ENCODE data around the gene AFF4. TPM values are rescaled to one million over a fixed set of nuclear protein-coding genes. Genes with fewer than 3 reads are reported as not detected.
A peak's percentile ranks its signal among the peaks of the same experiment; 100 is the strongest.

Gene AFF4
- total RNA-seq, 1 experiment from 2014 or later, result 55.6 TPM

DNA sequence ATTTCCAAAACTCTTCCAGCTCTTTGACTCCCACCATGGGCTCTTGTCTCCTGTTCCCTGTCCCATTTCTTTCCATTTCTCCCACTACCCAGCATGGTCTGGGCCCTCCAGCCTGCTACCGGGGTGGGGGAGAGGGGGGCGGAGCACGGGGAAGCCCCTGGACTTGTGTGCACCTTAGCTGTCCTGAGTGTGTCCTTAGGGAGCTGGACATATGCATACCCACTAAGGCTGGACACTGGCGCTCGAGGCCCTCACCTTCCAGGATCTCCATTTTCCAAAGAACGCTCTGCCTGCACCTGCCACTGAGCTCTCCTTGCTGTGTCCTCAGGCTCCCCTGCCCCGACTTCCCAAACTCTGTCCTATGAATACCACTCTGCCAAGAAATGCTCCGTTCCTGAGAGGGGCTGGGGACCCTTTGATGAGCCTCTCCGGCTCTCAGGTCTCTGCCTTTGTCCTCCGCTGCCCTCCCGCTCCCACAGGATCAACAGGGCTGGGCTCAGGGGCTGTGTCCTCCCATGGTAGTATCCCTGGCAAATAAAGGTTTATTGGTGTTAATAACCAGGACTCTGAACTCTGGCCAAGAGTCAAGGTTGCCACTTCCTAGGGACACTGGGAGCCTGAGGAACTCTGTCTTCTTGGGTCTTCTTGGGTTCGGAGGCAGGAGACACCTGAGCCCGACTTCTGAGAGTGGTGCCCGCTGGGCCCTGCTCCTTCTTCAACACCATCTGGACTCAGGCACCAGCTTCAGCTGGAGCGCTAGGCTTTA, 132.2 kb downstream of the AFF4 start:
- peaks cover 42% of the 10 kb centered on the region for H3K36me3 ChIP-seq
- H3K4me3 ChIP-seq, result peak overlapping the region; percentile 91
- H3K27ac ChIP-seq, result peak overlapping the region; percentile 67
- DNase-seq (ENCODE audit: low read depth in 1 of 2, low spot score in 2 of 2), result no peak
- peaks cover 27% of the 10 kb centered on the region for H3K4me1 ChIP-seq (replicated peaks)
- H3K27me3 ChIP-seq (replicated peaks), result no peaks in the 10 kb centered on the region
- no peaks in the 10 kb centered on the region for H3K9me3 ChIP-seq (replicated peaks)

DNA sequence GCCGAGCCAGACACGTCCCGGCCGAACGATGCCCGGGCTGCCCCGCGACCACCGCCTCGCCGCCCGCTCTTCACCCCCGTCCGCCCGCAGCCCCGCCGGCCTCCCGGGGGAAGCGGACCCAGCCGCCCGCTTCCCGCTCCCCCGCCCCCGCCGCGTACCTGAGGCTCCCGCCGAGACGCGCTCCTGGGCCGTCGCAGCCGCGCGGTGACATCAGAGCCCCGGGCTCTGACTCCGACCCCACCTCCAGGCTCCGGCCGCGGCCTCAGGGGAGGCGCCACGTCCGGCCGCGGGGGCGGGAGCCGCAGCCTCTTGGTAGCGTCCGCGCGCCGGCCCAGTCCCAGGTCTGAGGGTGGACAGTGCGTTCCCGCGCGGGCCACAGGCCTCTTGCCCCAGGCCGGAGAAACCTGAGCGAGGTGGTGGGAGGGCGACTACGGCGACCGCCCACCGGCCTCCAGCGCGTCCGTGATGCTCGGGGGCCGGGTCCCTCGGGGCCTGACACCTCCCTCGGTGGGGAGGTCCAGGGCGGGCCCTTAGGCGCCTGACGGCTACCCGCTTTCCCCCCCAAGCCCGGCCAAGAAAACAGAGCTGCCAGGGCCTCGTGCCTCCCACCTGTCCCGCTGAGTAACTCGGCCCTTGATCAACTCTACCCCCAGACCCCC, 132.9 kb downstream of the AFF4 start, which contains the start of gene SHROOM1:
Gene SHROOM1 (minus strand): TSS at position 212 of the 659 bp plus-strand sequence. CDS start 4,507 bp downstream, outside the sequence.
- H3K36me3 ChIP-seq, result peaks cover 47% of the 10 kb centered on the region
- peak within 1 kb of the TSS; percentile 91 for H3K4me3 ChIP-seq
- H3K4me1 ChIP-seq (replicated peaks), result peaks cover 30% of the 10 kb centered on the region
- no peaks in the 10 kb centered on the region for H3K27me3 ChIP-seq (replicated peaks)
- H3K27ac ChIP-seq, result peak within 1 kb of the TSS; percentile 67
- peak; percentile 78 to 82 for DNase-seq (ENCODE audit: low read depth in 1 of 2, low spot score in 2 of 2)
- no peaks in the 10 kb centered on the region for H3K9me3 ChIP-seq (replicated peaks)

DNA sequence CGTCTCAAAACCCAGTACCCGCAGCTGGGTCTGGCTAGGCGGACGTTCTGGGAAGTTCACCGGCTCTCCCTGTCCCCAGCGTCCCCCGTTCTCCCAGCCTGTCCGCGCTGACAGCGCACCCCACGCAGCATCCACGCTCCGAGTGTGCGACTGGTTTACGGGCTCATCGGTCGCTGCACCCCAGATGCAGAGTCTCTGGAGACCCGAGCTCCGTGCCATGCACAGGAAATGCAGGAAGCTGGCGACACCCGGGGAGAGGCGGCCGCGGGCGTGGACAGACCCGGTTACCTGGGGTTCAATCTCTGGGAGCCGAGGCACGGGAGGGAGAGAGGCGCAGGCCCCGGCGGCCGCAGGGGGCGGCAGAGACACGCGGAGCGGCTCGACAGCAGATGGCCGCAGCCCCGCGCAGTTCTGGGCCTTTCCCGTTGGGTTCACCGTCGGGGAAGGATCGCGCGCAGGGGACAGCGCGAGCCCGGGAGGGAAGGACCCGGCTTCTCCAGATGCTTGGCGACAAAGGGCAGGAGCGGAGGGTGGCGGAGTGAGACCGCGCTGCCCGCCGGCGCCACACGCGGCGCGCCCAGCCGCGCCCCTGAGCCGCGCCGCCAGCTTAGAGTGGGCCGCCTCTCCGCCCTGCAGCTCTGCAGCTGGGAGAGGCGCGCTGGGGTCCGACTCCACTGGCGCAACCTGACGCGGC, 133.5 kb downstream of the AFF4 start:
- peaks cover 52% of the 10 kb centered on the region for H3K36me3 ChIP-seq
- peaks cover 30% of the 10 kb centered on the region for H3K4me1 ChIP-seq (replicated peaks)
- H3K4me3 ChIP-seq, result peak overlapping the region; percentile 91
- DNase-seq (ENCODE audit: low read depth in 1 of 2, low spot score in 2 of 2), result peak; percentile 87 to 93
- H3K27me3 ChIP-seq (replicated peaks), result no peaks in the 10 kb centered on the region
- H3K27ac ChIP-seq, result peak overlapping the region; percentile 67
- no peaks in the 10 kb centered on the region for H3K9me3 ChIP-seq (replicated peaks)

DNA sequence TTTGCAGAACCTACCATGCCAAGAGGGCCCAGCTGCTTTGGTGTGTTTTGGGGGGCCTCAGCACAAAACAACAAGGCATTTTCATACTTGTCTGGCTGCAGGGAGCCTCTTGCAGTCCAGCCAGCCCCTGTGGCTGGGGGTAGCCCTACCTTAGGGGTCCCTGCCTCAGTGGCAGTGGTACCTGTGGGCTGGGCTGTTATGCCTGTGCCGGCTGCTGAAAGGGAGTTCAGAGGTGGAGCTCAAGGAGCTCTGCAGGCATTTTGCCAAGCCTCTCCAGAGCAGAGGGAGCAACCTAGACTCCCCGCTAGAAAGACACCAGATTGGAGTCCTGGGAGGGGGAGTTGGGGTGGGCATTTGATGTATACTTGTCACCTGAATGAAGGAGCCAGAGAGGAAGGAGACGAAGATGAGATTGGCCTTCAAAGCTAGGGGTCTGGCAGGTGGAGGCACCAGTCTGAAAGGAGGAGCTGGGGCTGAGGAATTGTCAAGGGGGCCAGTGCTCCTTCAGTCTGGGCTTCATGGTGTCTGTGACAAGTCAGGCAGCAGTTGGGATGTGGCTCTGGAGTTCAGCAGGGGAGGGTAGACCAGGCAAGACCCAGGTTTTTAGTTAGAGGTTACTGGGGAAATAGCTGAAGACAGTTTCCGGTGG, 134.5 kb downstream of the AFF4 start:
- H3K4me1 ChIP-seq (replicated peaks), result peaks cover 30% of the 10 kb centered on the region
- H3K36me3 ChIP-seq, result peaks cover 62% of the 10 kb centered on the region
- no peaks in the 10 kb centered on the region for H3K27me3 ChIP-seq (replicated peaks)
- H3K9me3 ChIP-seq (replicated peaks), result no peaks in the 10 kb centered on the region
- no peak overlapping the region for H3K27ac ChIP-seq
- DNase-seq (ENCODE audit: low read depth in 1 of 2, low spot score in 2 of 2), result no peak
- peak overlapping the region; percentile 91 for H3K4me3 ChIP-seq

DNA sequence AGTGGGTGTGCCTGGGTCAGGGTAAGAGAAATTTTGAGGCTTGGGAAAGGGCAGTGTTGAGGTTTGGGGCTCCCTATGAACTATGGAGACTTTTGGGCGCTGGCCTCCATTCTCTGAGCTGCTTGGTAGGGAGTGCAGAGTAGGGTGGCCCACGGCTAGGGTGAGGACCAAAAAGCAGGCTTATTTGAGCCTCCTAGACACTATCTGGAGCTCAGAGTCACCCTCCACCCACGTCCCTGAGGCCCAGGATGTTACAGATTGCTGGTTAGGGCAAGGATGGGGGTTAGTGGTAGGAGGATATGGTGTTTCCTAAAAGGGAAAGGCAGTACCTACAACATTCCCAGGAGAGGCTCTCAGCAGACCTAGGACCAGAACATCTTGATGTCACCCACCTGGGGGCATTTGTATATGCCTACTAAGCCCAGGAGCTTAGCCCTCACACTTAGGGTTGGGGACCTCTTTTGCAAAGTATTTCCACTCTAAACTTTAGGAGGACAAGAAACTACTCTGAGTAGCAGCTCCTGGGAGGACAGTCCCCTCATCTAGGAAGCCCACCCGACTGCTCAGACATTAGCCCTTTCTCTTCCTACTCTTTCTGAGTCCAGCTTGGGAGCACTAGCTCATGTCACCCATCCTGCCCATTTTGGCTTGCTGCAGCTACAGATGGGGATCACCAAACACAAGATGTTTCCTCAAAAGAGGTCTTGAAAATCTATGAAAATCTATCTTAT, 135.3 kb downstream of the AFF4 start:
- Histone ChIP-seq H3K27me3 (replicated peaks) (no peaks in the 10 kb centered on the region), H3K9me3 (replicated peaks) (no peaks in the 10 kb centered on the region)
- no peak for DNase-seq (ENCODE audit: low read depth in 1 of 2, low spot score in 2 of 2)

DNA sequence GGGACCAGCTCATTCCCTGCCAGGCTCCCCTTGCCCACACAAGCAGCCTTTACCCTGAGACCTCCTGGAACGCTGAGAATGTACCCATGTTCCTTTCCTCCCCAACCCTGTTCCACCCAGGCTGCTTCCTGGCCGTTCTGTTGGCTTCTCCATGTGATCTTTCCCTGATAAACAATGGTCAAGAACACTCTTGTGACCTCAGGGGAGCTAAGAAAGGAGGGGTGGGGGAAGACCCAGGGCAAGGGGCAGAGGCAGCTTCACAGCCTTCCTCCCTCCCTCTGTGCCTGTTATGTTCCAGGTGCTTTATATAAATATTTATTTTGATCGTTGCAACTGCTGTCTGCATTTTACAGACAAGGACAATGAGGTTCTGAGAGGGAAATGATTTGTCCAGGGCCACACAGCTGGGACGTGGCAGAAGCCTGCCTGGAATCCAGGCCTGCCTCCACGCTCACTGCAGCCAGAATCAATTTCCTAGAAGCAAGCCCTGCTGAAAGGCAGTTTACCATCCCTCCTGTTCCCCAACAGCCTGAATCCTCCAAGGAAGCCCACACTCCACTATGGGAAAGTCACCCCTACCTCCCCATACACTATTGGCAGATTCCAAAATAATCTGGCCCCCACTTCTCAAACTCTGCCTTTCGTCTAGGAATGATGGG, 136.9 kb downstream of the AFF4 start:
- H3K27me3 ChIP-seq (replicated peaks), result no peaks in the 10 kb centered on the region
- H3K36me3 ChIP-seq, result peaks cover 78% of the 10 kb centered on the region
- H3K9me3 ChIP-seq (replicated peaks), result no peaks in the 10 kb centered on the region
- H3K27ac ChIP-seq, result no peak overlapping the region
- DNase-seq (ENCODE audit: low read depth in 1 of 2, low spot score in 2 of 2), result peak in 1 of 2 experiments; percentile 17
- H3K4me3 ChIP-seq, result no peak overlapping the region
- peaks cover 42% of the 10 kb centered on the region for H3K4me1 ChIP-seq (replicated peaks)

More for the DNA sequence above, 135.3 kb downstream of the AFF4 start:
- Histone ChIP-seq H3K4me1 (replicated peaks) (peaks cover 30% of the 10 kb centered on the region), H3K36me3 (peaks cover 70% of the 10 kb centered on the region), H3K4me3 (no peak overlapping the region), H3K27ac (no peak overlapping the region)

DNA sequence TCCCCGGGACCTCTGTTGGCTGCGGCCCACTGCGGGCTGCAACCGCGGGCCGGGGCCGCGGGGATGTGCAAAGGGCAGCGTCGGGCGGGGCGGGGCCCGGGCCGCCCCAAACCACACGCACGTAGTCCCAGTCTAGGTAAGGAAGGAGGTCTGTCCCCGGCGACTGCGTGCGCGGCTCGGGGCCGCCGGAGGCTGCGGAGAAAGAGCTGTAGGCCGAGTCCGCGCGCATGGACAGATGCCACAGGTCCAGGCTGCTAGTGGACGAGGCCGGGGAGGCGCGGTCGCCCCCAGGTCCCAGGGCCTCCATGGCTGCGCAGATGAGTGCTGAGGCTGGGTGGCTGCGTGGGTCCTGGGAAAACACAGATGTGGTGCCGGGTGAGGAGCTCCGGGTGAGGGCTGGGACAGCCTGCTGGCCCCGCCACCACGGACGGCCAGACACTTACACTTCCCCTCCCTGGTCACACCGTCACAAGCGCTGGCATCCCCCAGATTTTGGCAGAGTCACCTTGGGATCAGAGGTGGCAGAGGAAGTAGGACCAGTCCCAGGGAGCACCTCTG, 137.5 kb downstream of the AFF4 start:
- Histone ChIP-seq H3K9me3 (replicated peaks) (no peaks in the 10 kb centered on the region), H3K27me3 (replicated peaks) (no peaks in the 10 kb centered on the region), H3K4me1 (replicated peaks) (peaks cover 45% of the 10 kb centered on the region), H3K36me3 (peaks cover 78% of the 10 kb centered on the region), H3K4me3 (no peak overlapping the region), H3K27ac (no peak overlapping the region)
- no peak for DNase-seq (ENCODE audit: low read depth in 1 of 2, low spot score in 2 of 2)

Other genes starting within 250 kb of the AFF4 start
- gene KIF3A, start 226.1 kb downstream of the AFF4 start, total RNA-seq (2014; rRNA removed; shearing (Covaris generic)), result 11.4 and 12.1 TPM in 2 replicates
- gene CCNI2, start 216.2 kb downstream of the AFF4 start, total RNA-seq (2014; rRNA removed; shearing (Covaris generic)), result not detected in 2 replicates
- 77.3 and 97.4 TPM in 2 replicates for gene SEPTIN8, start 186.4 kb downstream of the AFF4 start, total RNA-seq (2014; rRNA removed; shearing (Covaris generic))
- not detected in 2 replicates for gene SOWAHA, start 150.3 kb downstream of the AFF4 start, total RNA-seq (2014; rRNA removed; shearing (Covaris generic))
- 24.1 and 31.2 TPM in 2 replicates for gene SHROOM1, start 133.0 kb downstream of the AFF4 start, total RNA-seq (2014; rRNA removed; shearing (Covaris generic))
- 0.09 and 0.21 TPM in 2 replicates for gene GDF9, start 97.2 kb downstream of the AFF4 start, total RNA-seq (2014; rRNA removed; shearing (Covaris generic))
- gene UQCRQ, start 97.0 kb downstream of the AFF4 start, total RNA-seq (2014; rRNA removed; shearing (Covaris generic)), result 330 and 440 TPM in 2 replicates
- gene LEAP2, start 90.0 kb downstream of the AFF4 start, total RNA-seq (2014; rRNA removed; shearing (Covaris generic)), result 0.37 and 5.5 TPM in 2 replicates
- 53.7 and 66.4 TPM in 2 replicates for gene ZCCHC10, start 62.9 kb upstream of the AFF4 start, total RNA-seq (2014; rRNA removed; shearing (Covaris generic))
- gene HSPA4, start 88.4 kb upstream of the AFF4 start, total RNA-seq (2014; rRNA removed; shearing (Covaris generic)), result 218 and 238 TPM in 2 replicates

All from SJSA1 (cell line).